WERI-Rb-1 (cell line): Measurements from ENCODE around the gene BEST1.

Experiments
- DNase-seq: peaks from one replicate; pipeline ENCODE4 v3.0.0-alpha.2; 2020
- H3K27ac ChIP-seq: fragments of 250-450 bp; sonication (Bioruptor Pico); 2 replicates; pipeline ENCODE4 v1.5.1; 2020; ENCODE audit warnings: mild to moderate bottlenecking, moderate library complexity
- H3K27me3 ChIP-seq: fragments of 250-450 bp; sonication (Bioruptor Pico); 2 replicates; pipeline ENCODE4 v1.5.1; 2021; ENCODE audit warnings: mild to moderate bottlenecking, low read depth, moderate library complexity; ENCODE audit not compliant: insufficient read depth, severe bottlenecking
- H3K36me3 ChIP-seq: fragments of 250-450 bp; sonication (Bioruptor Pico); 2 replicates; pipeline ENCODE4 v1.5.1; 2020; ENCODE audit warnings: mild to moderate bottlenecking, moderate library complexity
- H3K4me3 ChIP-seq: 2 replicates; pipeline ENCODE4 v1.5.1; 2011; ENCODE audit warnings: low read depth, mild to moderate bottlenecking, control low read depth, low read length
- H3K9me3 ChIP-seq: fragments of 250-450 bp; sonication (Bioruptor Pico); 2 replicates; pipeline ENCODE4 v1.5.1; 2021; ENCODE audit warnings: mild to moderate bottlenecking, moderate library complexity; ENCODE audit not compliant: severe bottlenecking
- TF ChIP-seq, protein P1 (sequence below): IDR thresholded peaks from 2 replicates; pipeline ENCODE4 v1.5.1; 2011; ENCODE audit warnings: low read depth, mild to moderate bottlenecking, control low read depth, inconsistent platforms, low read length

Gene BEST1

DNA sequence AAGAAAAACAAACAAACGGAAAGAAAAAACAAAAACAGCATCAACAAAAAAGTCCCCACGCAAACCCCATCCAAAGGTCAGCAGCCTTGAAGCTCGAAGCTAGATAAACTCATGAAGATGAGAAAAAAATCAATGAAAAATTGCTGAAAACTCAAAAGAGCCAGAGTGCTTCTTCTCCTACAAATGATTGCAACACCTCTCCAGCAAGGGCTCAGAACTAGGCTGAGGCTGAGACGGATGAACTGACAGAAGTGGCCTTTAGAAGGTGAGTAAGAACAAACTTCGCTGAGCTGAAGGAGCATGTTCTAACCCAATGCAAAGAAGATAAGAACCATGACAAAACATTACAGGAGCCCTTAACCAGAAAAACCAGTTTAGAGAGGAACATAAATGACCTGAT lies 35.7 kb downstream of the BEST1 start:
- no peak for DNase-seq

DNA sequence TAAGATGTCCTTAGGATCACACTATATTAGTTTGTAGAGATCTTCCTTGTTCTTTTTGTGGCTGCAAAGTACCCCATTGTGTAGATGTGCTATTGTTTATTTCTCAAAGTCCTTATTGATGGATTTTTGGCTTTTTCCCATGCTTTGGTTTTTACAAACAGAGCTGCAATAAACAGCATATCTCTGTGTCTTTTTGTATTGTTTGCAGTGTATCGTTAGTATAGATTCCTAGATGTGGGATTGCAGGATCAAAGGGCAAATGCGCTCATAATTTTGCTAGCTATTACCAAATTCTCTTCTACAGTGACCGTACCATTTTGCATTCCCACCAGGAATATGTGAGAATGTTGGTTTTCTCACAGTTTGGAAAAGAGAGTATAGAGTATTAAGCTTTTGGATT lies 44.8 kb downstream of the BEST1 start:
- H3K27me3 ChIP-seq, result no peaks in the 10 kb centered on the region
- no peak overlapping the region for H3K27ac ChIP-seq
- no peak for DNase-seq
- H3K4me3 ChIP-seq, result no peak overlapping the region
- TF ChIP-seq, protein P1, sequence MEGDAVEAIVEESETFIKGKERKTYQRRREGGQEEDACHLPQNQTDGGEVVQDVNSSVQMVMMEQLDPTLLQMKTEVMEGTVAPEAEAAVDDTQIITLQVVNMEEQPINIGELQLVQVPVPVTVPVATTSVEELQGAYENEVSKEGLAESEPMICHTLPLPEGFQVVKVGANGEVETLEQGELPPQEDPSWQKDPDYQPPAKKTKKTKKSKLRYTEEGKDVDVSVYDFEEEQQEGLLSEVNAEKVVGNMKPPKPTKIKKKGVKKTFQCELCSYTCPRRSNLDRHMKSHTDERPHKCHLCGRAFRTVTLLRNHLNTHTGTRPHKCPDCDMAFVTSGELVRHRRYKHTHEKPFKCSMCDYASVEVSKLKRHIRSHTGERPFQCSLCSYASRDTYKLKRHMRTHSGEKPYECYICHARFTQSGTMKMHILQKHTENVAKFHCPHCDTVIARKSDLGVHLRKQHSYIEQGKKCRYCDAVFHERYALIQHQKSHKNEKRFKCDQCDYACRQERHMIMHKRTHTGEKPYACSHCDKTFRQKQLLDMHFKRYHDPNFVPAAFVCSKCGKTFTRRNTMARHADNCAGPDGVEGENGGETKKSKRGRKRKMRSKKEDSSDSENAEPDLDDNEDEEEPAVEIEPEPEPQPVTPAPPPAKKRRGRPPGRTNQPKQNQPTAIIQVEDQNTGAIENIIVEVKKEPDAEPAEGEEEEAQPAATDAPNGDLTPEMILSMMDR, result no peak
- H3K9me3 ChIP-seq, result peaks cover 10% of the 10 kb centered on the region
- H3K36me3 ChIP-seq, result no peaks in the 10 kb centered on the region

More for the DNA sequence above, 35.7 kb downstream of the BEST1 start:
- no peak overlapping the region for H3K4me3 ChIP-seq
- TF ChIP-seq, protein P1, result no peak
- no peaks in the 10 kb centered on the region for H3K36me3 ChIP-seq
- H3K27ac ChIP-seq, result no peak overlapping the region
- no peaks in the 10 kb centered on the region for H3K27me3 ChIP-seq
- H3K9me3 ChIP-seq, result peaks cover 16% of the 10 kb centered on the region

DNA sequence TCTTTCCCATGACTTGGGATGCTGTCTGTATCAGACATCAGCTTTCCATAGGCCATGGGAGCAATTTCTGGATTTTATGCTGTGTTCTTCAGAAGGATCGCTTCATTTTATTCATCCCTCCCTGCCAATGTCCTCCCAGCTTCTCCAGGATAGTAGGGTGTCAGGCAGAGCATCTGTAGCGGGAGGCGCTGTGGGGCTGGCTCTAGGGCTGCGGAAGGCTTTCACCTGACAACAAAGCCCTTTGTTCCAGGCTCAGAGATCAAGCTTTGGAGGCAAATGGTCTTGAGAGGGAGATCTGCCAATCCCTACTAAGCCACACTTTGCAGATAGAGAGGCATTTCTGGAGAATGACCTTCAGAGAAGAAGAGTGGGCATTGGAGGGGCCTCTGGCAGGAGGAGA lies 46.8 kb downstream of the BEST1 start:
- no peak for DNase-seq
- peaks cover 10% of the 10 kb centered on the region for H3K9me3 ChIP-seq
- TF ChIP-seq, protein P1, result no peak
- no peak overlapping the region for H3K4me3 ChIP-seq
- H3K36me3 ChIP-seq, result no peaks in the 10 kb centered on the region
- no peaks in the 10 kb centered on the region for H3K27me3 ChIP-seq
- no peak overlapping the region for H3K27ac ChIP-seq

DNA sequence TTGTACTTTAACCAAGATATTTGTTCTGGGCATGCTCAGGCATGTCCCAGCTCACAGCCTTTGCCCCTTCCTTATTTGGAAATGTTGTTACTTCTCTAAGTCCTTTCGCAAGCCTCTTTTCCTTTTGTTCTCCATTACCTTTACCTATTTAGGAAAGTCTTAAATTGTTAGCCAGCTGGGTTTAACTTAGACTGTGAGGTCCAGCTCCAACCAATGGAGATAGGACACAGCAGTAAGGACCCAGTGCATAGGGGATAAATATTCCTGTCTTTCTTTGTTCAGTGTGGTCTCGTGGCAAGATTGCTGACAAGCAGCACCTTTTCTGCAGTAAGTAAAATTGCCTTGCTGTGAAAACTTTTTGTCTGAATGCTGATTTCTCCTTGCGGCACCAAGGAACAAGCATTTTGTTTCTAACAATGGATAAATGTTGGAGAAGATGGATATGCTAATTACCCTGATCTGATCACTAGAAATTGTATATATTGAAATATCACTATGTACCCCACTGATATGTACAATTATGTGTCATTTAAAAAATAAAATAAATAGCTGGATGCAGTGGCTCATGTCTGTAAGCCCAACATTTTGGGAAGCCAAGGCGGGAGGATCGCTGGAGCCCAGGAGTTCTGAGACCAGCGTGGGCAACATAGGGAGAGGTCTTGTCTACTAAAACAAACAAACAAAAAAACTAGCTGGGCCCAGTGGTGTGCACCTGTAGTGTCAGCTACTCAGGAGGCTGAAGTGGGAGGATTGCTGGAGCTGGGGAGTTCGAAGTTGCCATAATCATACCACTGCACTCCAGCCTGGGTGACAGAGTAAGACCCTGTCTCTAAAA lies 49.2 kb downstream of the BEST1 start:
- peak overlapping the region; percentile 29 for H3K27ac ChIP-seq
- TF ChIP-seq, protein P1, result no peak
- H3K27me3 ChIP-seq, result no peaks in the 10 kb centered on the region
- H3K36me3 ChIP-seq, result no peaks in the 10 kb centered on the region
- H3K9me3 ChIP-seq, result peaks cover 10% of the 10 kb centered on the region
- H3K4me3 ChIP-seq, result no peak overlapping the region
- DNase-seq, result no peak

DNA sequence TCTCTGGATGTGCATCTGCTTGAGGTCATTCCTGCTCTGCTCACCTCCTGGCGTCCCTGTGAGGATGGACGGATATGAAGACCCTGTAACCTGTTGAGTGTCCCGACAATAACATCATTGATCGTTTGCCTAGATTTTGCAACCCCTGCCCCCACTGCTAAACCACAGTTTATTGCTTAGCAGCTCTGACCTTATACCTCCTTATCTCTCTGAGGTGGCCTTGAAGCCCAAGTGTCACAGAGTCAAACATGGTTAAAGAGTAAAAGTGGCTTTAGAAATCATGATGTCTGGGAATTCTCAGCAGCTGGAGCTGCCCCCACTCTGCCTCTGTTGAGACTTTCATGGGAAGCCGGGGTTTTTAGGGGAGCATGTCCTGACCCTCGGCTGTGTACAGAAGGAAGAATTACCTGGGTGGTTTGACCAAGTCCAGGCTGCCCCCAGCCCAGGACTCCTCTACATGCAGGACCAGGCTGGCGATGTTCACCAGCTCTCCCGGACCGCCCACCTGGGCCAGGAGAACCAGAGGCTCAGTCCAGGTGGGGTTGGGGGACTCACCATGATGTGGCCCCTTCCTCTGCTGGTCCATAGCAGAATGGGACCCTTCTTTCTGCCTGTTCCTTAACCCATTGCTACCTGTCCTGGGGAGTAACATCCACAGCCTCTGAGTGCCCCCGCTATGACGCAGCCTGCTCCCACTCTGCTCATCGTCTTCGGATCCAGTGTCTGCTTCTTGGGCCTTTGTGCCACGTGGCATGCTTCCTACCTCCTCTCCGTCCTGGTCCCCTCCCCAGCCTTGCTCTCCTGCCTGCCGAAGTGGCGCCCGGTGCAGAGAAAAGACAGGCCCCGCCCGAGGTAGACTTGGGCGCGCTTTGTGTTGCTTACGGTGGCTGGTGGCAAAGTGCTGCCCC lies 50.6 kb downstream of the BEST1 start:
- H3K4me3 ChIP-seq, result no peak overlapping the region

More for the DNA sequence above, 50.6 kb downstream of the BEST1 start:
- Histone ChIP-seq H3K9me3 (peaks cover 10% of the 10 kb centered on the region), H3K27me3 (no peaks in the 10 kb centered on the region), H3K36me3 (no peaks in the 10 kb centered on the region), H3K27ac (no peak overlapping the region)
- TF ChIP-seq, protein P1, result no peak
- no peak for DNase-seq
